NCI-H2196 treated with DMSO at 0.1 percent for 48 hours (cell line): Measurements from ENCODE around the gene MYH6.
"Not testable (repeated sequence)": the region's sequence is repeated elsewhere in the genome, so short reads cannot be mapped to it uniquely, and the experiment has no call there.

ENCODE experiments used
- DNase-seq: peaks from one replicate; lab custom pipeline; 2025; ENCODE audit not compliant: unreplicated experiment; lab: John Stamatoyannopoulos, UW

The MYH6 gene

DNA sequence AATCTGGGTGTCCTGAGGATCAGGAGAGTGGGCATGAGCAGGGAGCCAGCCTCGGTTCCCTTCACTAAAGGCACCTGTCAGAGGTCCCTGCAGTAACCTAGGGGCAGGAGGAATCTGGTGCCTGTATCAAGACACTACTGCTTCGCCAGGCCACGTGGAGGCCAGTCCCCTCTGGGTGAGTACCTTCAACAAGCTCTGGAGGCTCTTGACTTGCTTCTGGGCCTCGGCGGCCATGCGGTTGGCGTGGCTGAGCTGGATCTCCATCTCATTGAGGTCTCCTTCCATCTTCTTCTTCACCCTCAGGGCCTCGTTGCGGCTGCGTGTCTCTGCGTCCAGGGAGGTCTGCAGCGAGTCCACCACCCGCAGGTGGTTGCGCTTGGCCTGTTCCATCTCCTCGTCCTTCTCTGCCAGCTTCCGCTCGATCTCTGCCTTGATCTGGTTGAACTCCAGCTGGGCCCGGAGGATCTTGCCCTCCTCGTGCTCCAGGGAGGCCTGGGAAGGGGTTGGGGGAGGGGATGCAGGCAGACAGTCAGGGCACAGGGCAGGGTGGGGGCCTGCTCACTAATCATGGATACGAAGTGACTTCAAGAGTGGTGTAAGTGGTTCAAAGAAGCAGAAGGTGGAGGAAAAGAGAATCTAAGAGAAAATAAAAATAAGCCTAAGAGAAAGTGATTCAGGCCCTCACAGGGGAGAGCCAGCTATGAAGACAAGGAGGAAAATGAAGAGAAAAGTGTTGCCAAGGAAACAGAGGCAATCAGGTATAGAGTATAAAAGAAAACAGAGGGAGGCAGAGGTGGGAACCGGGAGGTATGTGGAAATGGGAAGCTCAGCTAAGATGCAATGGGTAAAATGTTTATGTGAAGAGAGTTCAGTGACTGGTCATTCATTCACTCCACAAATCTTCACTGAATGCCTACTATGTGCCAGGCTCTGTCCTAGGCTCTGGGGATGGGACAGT, 8.0 kb upstream of the MYH6 start:
- DNase-seq = no peak

GRCh38 chr14:23414906-23415820, 7.1 kb upstream of the MYH6 start:
- DNase-seq = no peak

DNA sequence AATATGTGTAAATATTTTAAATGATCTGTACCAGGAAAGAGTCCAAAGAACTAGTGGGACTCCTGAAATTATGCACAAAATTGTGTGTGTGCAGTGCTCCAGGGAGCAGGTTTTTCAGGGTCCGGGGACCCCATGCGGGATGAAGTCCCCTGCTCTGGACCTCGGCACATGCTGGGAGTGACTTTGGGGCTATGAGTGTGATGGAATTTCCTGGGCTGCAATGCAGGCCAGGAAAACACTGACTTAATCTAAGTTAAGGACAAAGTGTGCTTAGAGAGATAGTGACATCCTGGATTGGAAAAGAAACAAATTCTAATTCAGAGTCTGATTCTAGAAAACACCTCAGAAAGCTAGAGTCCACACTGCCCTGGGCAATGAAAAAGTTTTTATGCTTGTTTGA, 6.2 kb upstream of the MYH6 start:
- no peak for DNase-seq

DNA sequence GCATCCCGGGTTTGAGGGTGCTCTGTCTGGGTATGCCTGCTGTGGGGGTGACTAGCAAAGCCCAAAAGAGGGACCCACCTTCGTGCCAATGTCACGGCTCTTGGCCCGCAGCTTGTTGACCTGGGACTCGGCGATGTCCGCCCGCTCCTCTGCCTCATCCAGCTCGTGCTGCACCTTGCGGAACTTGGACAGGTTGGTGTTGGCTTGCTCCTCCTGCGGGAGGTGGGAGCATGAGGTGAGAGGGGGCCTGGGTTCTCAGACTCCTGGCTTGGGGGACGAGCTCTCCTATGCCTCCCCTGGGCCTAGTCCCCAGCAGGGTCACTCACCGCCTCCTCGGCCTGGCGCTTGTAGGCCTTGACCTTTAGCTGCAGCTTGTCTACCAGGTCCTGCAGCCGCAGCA, 5.6 kb upstream of the MYH6 start:
- DNase-seq = no peak

GRCh38 chr14:23411563-23412525, 3.8 kb upstream of the MYH6 start:
- no peak for DNase-seq

GRCh38 chr14:23409966-23410635, 2.0 kb upstream of the MYH6 start:
- no peak for DNase-seq

DNA sequence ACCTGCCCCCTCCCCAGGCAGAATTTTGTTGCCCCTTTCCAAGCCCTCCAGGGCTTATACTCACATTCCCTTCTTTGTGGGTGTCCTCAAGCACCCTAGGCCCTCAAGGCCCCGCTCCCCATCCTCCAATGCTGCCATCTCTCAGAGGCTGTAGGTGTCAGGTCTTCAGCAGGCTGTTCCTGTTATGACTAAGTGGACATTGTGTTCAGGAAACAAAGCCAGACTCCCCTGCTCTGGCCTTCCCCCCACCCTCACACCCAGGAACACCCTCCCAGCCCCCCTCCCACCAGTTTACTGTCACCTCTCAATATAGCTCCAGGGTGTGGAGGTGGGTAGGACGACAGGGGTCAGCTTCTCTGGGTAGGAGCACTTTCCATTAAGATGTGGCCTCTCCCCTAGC, 1.4 kb upstream of the MYH6 start:
- no peak for DNase-seq

GRCh38 chr14:23408307-23408630, 196 bp upstream of the MYH6 start:
- no peak for DNase-seq

DNA sequence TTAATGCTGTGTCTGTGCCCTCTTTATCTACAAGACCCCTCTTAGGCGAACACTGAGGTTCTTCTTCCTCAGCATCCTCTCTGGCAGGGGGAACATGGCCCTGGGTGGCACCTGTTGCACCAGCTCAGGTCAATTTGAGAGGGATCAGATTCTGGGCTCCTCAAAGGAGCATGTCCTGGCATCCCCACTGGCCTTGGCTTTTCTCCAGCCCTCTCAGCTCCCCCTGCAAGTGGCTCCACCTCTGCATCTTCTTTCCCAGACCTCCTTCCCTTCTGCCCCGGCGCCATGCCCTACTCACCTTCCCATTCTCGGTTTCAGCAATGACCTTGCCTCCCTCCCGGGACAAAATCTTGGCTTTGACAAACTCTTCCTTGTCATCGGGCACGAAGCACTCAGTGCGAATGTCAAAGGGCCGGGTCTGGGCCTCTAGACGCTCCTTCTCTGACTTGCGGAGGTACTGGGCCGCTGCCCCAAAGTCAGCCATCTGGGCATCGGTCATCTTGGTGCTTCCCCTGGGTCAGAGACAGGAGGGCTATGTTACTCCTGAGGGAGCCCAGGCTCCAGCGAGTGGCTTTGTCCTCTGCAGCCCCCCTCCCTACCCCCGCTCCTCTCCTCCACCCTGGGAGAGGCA, 1.2 kb downstream of the MYH6 start:
- DNase-seq = no peak

- no peak for DNase-seq
These were observed 1.8 kb downstream of the MYH6 start for GRCh38 chr14:23406244-23406643.

DNA sequence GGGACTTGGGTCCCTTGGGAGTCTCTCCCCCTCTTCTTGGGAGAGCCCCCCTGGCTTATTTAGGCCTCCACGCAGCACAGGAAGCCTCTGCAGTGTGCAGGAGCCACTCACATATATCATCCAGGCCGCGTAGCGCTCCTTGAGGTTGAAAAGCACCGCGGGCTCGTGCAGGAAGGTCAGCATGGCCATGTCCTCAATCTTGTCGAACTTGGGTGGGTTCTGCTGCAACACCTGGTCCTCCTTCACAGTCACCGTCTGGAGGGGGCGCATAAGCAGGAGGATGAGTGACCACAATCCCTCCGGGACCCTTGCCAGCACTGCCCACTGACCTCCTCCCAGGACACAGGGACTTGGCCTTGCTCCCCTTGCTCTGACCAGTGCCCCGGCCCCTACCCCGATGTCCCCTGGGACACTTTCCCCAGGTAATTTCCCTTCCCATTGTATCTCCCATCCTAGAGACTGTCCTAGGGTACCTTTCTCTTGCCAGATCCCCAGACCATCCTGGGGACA, 2.5 kb downstream of the MYH6 start:
- no peak for DNase-seq

GRCh38 chr14:23405096-23405495, 3.0 kb downstream of the MYH6 start:
- no peak for DNase-seq

DNA sequence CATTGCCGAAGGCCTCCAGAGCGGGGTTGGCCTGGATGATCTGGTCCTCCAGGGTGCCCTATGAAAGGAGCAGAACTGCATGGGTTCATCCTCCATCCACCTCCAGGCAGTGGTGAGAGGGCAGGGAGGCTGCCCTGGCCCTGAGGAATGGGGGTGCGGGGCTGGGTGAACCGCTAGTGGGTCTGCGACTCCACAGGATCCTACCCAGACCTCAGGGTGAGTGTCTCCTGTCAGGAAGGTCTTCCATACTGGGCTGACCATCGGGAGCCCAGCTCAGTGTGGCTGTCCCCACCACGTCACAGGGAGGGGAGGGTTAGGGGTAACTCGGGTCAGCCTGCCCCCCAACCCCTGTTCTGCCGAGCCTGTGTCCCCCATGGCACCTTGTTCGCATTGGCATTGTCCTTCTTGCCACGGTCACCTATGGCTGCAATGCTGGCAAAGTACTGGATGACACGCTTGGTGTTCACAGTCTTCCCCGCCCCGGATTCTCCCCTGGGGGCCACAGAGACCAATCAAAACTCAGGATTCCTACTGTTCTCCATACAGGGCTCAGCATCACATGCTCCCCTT, 3.7 kb downstream of the MYH6 start:
- no peak for DNase-seq

DNA sequence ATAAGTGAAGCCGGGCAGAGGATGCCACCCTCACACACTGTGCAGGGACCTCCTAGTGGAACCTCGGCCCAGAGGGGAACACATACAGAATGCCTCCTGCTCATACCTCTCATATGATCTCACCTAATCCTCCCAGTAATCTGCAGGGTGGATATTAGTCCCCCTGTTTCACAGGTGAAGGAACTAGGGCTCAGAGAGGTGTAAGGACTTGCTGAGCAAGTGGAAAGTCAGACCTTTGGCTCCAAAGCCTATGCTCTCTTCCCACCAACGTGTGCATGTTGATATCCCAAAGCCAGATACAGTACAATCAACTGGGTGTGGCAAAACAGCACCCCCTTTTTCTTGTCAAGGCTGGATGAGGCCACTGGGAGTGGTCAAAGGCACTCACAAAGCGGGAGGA, 4.2 kb downstream of the MYH6 start:
- no peak for DNase-seq

DNA sequence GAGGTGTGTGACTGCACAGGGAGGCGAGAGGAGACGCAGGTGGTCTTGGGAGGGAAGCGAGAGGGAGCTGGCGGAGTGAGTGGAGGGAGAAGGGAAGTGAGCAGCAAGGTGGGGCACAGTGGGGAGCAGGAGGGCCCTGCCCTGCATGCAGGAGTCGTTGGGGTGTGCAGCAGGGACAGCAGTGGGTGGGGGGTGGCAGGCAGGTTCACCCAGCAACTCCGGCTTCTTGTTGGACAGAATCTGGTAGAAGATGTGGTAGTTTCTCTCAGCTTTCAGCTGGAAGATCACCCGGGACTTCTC, 5.0 kb downstream of the MYH6 start:
- DNase-seq = no peak

DNA sequence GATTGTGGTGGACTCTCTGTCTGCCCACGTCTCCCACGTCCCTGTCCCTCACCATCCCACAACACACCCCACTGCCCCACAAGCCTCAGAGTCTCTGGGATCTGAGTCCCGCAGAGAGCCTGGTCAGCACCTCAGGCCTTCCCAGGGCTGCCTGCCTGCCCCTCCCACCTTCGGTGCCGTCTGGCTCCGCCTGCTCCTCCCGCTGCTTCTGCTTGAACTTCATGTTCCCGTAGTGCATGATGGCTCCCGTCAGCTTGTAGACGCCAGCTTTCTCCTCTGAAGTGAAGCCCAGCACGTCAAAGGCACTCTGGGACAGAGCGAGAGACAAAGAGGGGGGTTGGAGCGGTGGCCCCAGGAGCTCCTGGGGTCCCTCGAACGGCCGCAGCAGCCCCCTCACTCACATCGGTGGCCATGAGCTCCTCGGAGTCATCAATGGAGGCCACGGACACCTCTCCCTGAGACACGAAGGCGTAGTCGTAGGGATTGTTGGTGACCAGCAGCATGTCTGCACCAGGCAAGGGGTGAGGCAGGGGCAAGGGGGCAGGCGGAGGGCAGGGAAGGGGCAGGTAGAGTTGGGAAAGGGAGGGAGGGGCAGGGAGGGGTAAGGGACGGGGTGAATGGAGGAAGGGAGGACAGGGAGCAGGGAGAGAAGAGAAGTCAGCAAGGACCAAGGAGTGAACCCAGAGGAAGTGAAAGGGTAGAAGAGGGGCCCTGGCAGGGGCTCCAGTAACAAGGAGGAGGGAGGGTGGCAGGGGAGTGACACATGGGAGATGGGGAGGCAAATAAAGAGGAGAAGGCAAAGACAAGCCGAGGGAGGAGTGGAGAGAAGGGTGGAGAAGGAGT, 5.6 kb downstream of the MYH6 start:
- DNase-seq = no peak

- no peak for DNase-seq
These were observed 6.8 kb downstream of the MYH6 start for GRCh38 chr14:23401291-23401690.

GRCh38 chr14:23400496-23401149, 7.5 kb downstream of the MYH6 start:
- DNase-seq = not testable (repeated sequence)
